DND-41 (cell line): Measurements from ENCODE around the gene CLCN2.

Experiments
- ATAC-seq: fragments of 200-7000 bp; cut with Tn5 transposase; 3 replicates; pipeline ENCODE4 v1.9.1; 2021; ENCODE audit warnings: low read depth; ENCODE audit not compliant: insufficient read depth
- DNase-seq: peaks from one replicate; pipeline ENCODE4 v3.0.0-alpha.2; 2020
- H2AFZ ChIP-seq: 2 replicates; pipeline ENCODE4 v1.6.0; 2012; ENCODE audit warnings: low read depth, low read length
- H3K27ac ChIP-seq: 2 replicates; pipeline ENCODE4 v1.5.1; 2012; ENCODE audit warnings: low read length, inconsistent platforms
- H3K27me3 ChIP-seq: fragments of 200-600 bp; sonication (generic); 2 replicates; pipeline ENCODE4 v1.6.0; 2012; ENCODE audit warnings: low read length, mild to moderate bottlenecking, inconsistent platforms; ENCODE audit not compliant: insufficient read depth, poor library complexity
- H3K36me3 ChIP-seq: 2 replicates; pipeline ENCODE4 v1.5.1; 2012; ENCODE audit warnings: low read length, inconsistent platforms; ENCODE audit not compliant: insufficient read depth
- H3K4me1 ChIP-seq: 2 replicates; pipeline ENCODE4 v1.5.1; 2012; ENCODE audit warnings: mild to moderate bottlenecking, low read length; ENCODE audit not compliant: insufficient read depth
- H3K4me2 ChIP-seq: 2 replicates; pipeline ENCODE4 v1.6.0; 2012; ENCODE audit warnings: mild to moderate bottlenecking, moderate library complexity, low read length, inconsistent platforms; ENCODE audit not compliant: insufficient read depth
- H3K4me3 ChIP-seq, 2 experiments: fragments of 200-600 bp in 1 of 2; shearing (Covaris generic) in 1 of 2; 2 replicates each; pipeline ENCODE4 v1.5.1; 2012 to 2016; ENCODE audit warnings: inconsistent platforms in 2 of 2, low read length in 2 of 2, mild to moderate bottlenecking in 2 of 2, low read depth in 1 of 2, moderate library complexity in 1 of 2
- H3K79me2 ChIP-seq: 2 replicates; pipeline ENCODE4 v1.6.0; 2012; ENCODE audit warnings: low read length, inconsistent platforms; ENCODE audit not compliant: insufficient read depth
- H3K9ac ChIP-seq: 2 replicates; pipeline ENCODE4 v1.6.0; 2012; ENCODE audit warnings: low read depth, mild to moderate bottlenecking, inconsistent platforms, low read length, moderate library complexity
- H3K9me3 ChIP-seq: 2 replicates; pipeline ENCODE4 v1.5.1; 2012; ENCODE audit warnings: low read length, moderate library complexity, mild to moderate bottlenecking, inconsistent platforms; ENCODE audit not compliant: insufficient read depth, severe bottlenecking
- H4K20me1 ChIP-seq: 2 replicates; pipeline ENCODE4 v1.6.0; 2012; ENCODE audit warnings: low read length; ENCODE audit not compliant: insufficient read depth
- CTCF ChIP-seq: IDR thresholded peaks from 2 replicates; pipeline ENCODE4 v1.5.1; 2012; ENCODE audit warnings: borderline replicate concordance, low read length, moderate library complexity, mild to moderate bottlenecking; ENCODE audit not compliant: poor library complexity, severe bottlenecking; ENCODE audit errors: extremely low read depth
- EZH2 ChIP-seq: IDR thresholded peaks from 3 replicates; pipeline ENCODE4 v1.6.1; 2012; ENCODE audit warnings: borderline replicate concordance, low read depth, mild to moderate bottlenecking, moderate library complexity, low read length, inconsistent platforms; ENCODE audit not compliant: severe bottlenecking

CLCN2 gene

GRCh38 chr3:184384856-184385422 is 23.5 kb upstream of the CLCN2 start:
- no peak for TF ChIP-seq EZH2
- no peak for TF ChIP-seq CTCF

DNA sequence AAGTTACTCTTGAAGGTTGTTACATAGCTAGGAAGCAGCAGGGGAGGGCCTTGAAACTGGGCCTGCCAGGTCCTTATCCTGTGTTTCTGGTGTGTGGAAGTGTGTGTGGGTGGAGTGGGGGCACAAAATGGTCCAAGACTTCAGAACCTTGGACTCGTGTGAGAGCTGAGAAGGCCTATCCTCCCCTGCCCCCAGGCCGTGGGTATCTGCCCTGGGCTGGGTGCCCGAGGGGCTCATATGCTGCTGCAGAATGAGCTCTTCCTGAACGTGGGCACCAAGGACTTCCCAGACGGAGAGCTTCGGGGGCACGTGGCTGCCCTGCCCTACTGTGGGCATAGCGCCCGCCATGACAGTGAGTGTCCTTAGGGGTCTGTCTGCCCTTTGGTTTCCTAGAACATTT is 22.9 kb upstream of the CLCN2 start:
- Histone ChIP-seq H2AFZ (no peak overlapping the region), H3K9me3 (no peaks in the 10 kb centered on the region), H3K79me2 (no peaks in the 10 kb centered on the region), H4K20me1 (no peaks in the 10 kb centered on the region), H3K4me3 (no peak overlapping the region), H3K27ac (no peak overlapping the region), H3K27me3 (no peaks in the 10 kb centered on the region), H3K4me2 (no peak overlapping the region), H3K36me3 (no peaks in the 10 kb centered on the region), H3K4me1 (no peaks in the 10 kb centered on the region), H3K9ac (no peak overlapping the region)
- DNase-seq, result no peak
- ATAC-seq, result no peak
- TF ChIP-seq CTCF (no peak), EZH2 (no peak)

More at GRCh38 chr3:184384856-184385422, 23.5 kb upstream of the CLCN2 start:
- Histone ChIP-seq H4K20me1 (no peaks in the 10 kb centered on the region), H2AFZ (no peak overlapping the region), H3K27ac (no peak overlapping the region), H3K79me2 (no peaks in the 10 kb centered on the region), H3K4me1 (no peaks in the 10 kb centered on the region), H3K9me3 (no peaks in the 10 kb centered on the region), H3K27me3 (no peaks in the 10 kb centered on the region), H3K9ac (no peak overlapping the region), H3K4me3 (no peak overlapping the region), H3K4me2 (no peak overlapping the region), H3K36me3 (no peaks in the 10 kb centered on the region)
- DNase-seq (no peak), ATAC-seq (no peak)

GRCh38 chr3:184383033-184383740 is 21.8 kb upstream of the CLCN2 start:
- no peaks in the 10 kb centered on the region for H3K36me3 ChIP-seq
- DNase-seq, result no peak
- H3K27me3 ChIP-seq, result no peaks in the 10 kb centered on the region

More at GRCh38 chr3:184383033-184383740, 21.8 kb upstream of the CLCN2 start:
- H3K4me3 ChIP-seq, result no peak overlapping the region
- TF ChIP-seq EZH2 (no peak), CTCF (no peak)
- H4K20me1 ChIP-seq, result no peaks in the 10 kb centered on the region
- no peaks in the 10 kb centered on the region for H3K4me1 ChIP-seq
- no peak overlapping the region for H3K4me2 ChIP-seq
- H2AFZ ChIP-seq, result no peak overlapping the region
- H3K9ac ChIP-seq, result no peak overlapping the region
- H3K79me2 ChIP-seq, result no peaks in the 10 kb centered on the region
- no peak overlapping the region for H3K27ac ChIP-seq
- no peak; the same call in 2 of the 3 replicates for ATAC-seq
- no peaks in the 10 kb centered on the region for H3K9me3 ChIP-seq
